HL-60 (cell line): Measurements from ENCODE around the gene LDAH.

Experiments used
- CTCF ChIP-seq: IDR thresholded peaks from one replicate; pipeline ENCODE4 v1.5.1; 2011; ENCODE audit warnings: low read length, control low read depth, inconsistent platforms; ENCODE audit not compliant: insufficient read depth
- GABPA ChIP-seq: IDR thresholded peaks from 2 replicates; pipeline ENCODE4 v1.6.1; 2012; ENCODE audit warnings: low read depth
- POLR2AphosphoS5 ChIP-seq: IDR thresholded peaks from 2 replicates; pipeline ENCODE4 v1.6.1; 2012; ENCODE audit warnings: low read depth
- REST ChIP-seq: IDR thresholded peaks from 2 replicates; pipeline ENCODE4 v1.6.1; 2012; ENCODE audit warnings: low read depth; ENCODE audit not compliant: insufficient replicate concordance
- SPI1 ChIP-seq: IDR thresholded peaks from 2 replicates; pipeline ENCODE4 v1.6.1; 2012; ENCODE audit warnings: low read depth, mild to moderate bottlenecking, borderline replicate concordance

- TF ChIP-seq CTCF (no peak), GABPA (no peak), REST (no peak), POLR2AphosphoS5 (no peak), SPI1 (no peak)
These were observed 65.4 kb downstream of the LDAH start for GRCh38 chr2:20757405-20758090.
